Femur (tissue), 1 donor: ENCODE measurements around the gene HOXC10.

Experiments
- DNase-seq: peaks from one replicate; pipeline ENCODE4 v3.0.0-alpha.2; 2017

Gene HOXC10

DNA sequence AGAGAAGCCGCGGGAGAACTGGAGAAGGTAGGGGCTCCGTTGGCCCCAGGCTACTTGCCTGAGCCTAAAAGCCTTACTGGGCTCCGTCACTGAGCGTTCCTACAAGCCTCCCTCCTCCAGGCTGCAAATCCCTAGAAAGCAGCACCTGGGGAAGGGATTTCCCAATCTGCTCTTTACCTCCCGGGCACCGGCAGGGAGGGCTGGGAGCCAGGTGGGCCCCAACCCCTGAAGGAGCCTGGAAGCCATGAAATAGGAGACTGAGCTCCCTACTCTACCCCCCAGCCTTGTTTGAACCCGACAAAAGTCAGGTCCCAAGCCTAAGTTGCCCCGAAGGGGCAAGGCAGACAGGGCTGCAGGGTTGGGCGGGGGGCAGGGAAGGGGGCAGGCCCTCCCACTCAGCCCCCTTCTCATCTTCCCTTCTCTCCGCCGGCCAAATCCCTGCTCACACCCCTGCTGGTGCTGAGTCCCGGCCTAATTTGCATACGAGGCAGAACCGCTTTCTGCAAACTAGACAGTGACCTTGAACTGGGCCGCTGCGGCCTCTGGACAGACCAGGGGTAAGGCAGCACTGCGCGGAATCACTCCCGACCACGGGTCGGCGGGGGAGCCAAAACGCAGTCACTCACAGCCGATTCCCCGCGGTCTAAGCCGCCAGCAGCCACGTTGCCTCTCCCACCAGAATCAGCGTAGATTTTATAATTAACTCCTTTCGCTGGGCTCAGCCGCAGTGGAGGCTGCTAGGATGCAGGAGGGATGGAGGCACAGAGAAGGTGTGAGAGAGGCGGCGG is 34.0 kb upstream of the HOXC10 start:
- no peak for DNase-seq

DNA sequence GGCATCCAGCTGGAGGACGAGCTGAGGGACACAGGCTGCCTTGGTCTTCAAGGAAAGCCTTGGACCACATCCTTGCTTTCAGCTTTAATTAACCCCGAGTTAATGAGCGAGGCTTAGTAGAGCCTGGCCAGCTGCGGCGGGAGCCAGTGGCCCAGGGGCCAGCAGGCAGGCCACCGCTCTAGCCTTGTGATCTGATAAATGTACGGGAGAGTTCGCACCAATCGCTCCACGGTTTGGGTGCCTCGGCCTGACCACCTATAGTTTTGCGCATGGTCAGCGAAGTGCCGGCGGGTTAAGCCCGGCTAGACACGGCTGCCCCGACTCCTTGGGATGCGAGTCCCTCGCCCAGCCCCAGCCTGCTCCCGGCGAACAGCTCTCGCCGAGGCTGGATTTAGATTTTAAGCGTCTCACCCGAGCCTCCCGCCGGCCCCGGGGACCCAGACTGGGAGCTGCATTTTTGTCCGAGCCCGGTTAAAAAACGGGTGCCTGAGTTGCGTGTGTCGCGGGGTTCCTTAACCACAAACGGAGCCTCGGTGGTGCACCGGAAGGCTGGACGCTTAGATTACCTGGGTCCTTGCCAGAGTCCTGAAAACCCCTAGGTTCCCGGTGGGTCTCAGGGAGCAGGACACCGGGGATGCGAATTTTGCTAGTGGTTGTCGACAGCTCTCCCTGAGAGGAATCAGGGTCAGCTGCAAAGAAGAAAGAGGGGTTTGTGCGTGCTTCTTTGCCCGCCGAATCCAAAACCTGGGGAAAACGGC is 33.2 kb upstream of the HOXC10 start:
- no peak for DNase-seq

DNA sequence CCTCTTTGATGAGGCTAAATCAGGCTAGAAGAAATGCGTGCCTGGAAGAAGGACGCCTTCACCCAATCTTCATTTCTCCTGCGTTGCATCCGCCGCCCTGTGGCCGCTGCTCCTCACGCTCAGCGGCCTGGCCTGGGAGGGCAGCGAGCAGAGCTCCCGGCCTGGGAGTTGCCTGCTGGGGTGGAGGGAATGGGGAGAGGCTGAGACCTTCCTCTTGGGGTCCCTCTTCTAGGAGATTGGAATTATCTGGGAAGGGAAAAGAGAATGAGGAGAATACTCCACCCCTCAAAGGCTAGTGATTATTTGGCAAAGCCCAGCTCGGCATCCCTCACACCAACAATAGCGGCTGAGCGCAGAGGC is 32.6 kb upstream of the HOXC10 start:
- DNase-seq, result no peak

DNA sequence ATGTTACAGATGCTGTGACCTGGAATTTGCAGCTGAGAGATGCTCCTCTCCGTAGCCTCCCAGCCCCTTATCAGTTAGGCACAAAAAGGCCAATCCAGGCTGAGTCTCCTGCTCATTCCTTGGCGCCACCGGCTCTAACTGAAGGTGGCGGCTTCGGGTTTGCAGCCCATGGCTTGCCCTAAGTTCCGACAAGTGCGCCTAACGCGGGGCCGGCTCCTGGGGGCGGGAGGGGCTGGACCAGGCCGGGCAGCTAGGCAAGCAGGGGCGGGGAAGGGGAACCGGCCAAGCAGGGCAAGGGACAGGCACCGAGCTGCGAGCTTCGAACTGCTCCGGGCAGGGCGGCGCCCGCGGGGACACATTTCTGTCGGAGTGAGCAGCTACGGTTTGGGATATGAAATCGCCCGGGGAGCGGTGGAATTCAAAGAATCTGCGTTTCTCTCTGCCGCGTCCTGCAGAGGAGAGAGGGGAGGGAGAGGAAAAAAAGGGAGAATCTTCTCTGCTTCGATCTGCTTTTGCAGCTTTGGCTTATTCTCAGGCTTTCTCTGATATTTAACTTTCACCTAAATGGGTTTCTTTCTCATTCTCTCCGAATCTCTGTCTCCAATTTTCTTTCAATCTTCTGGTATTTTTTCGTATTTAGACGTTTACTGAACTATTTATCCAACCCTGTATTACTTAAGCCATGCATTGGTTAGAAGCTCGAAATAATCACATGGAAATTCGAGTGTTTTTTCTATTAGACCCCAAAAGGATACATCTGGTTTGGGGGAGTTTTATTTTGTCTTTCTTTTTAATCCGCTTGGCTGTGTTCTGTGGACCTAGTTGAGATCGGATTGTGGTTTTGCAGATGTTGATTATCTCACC is 31.8 kb upstream of the HOXC10 start:
- no peak for DNase-seq

DNA sequence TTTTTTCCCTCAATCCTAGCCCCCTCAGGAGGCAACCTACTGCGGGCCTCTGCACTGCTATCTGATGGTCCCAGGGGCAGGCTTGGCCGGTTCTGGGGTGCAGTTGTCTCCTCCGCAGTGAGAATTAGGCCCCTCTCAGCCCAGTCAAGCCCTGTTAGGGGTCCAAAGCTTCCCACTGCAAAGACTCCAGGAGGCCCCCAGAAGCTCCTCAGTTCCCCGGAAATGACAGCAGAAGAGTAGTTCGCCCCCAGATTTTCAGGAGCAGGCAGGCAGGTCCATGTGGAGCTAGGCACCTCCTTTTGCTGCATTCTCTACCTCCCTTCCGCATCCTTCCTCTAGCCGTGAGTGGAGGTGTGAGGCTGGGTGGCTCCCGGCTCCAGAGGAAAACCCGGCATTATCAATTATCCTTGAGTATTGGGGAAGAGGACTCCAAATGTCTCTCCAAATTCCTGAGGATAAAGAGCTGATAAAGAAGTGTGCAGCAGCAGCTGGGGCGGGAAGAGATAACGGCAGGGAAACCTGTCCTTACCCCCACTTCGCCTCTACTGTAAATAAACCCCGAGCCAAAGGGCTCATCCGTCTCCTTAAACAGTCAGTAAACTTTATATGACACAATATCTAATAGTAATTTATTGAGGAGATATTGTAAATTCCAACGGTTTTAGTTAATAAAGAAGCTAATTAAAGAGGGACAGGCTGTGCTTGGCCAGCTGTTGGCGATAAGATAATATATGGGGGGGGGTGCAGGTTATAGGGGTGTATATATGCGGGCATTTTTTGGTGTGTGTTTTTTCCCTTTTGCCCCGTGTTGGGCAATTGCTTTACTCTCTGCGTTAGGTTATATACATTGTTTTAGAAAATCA is 30.9 kb upstream of the HOXC10 start:
- no peak for DNase-seq

DNA sequence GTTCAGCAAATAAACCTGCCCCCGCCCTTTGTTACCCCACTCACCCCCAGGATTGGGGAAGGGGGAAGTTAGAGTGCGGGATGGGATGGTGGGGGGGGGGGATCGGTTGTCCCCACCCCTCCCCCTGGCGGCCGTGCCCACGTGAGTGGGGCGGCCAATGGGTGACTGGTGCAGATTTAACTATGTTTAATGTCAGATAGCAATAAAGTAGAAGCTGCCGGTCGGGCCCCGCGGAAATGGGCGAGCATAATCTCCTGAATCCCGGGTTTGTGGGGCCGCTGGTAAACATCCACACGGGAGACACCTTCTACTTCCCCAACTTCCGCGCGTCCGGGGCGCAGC is 30.3 kb upstream of the HOXC10 start, which contains the start of gene HOXC12:
HOXC12 (plus strand) TSS at position 210 of the 342 bp plus-strand sequence; CDS start at position 237, 27 bp downstream.
- no peak for DNase-seq

DNA sequence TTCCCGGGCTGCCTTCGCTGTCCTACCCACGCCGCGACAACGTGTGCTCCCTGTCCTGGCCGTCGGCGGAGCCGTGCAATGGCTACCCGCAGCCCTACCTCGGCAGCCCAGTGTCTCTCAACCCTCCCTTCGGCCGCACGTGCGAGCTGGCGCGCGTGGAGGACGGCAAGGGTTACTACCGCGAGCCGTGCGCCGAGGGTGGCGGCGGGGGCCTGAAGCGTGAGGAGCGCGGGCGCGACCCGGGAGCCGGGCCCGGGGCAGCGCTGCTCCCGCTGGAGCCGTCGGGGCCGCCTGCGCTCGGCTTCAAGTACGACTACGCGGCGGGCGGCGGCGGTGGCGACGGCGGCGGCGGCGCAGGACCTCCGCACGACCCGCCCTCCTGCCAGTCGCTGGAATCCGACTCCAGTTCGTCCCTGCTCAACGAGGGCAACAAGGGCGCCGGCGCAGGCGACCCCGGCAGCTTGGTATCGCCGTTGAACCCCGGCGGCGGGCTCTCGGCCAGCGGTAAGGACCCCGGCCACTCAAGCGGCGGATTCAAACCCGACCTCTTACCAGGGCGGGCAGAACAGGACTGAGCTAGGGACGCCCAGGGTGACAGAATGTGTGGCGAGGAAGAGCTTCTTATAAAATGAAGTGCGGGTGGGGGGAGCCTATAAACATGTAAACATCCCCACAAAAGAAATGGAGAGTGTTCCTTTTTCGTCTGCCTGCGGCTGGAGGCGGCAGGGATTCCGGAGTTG is 29.7 kb upstream of the HOXC10 start:
- DNase-seq, result no peak

DNA sequence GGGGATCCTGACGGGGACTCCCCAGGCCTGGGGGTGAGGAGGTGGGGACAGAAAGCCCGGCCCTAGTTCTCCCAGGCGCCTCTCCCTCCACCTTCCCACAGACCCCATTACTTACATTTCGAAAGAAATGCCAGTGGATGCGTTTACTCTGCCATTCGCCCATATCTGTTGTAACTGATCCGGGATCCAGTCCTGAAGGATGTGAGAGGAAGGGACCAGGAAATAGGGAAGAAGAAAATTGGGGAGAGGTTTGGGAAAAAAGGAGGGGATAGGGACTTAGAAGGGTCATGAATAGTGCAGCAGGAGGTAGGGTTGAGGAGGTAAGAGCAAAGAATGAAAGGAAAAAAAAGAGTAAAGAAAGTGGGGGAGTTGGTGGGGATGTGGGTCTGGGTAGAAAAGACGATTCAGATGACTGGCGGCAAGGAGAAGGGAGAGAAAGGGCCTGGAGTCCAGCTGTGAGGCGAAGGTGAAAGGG is 29.1 kb upstream of the HOXC10 start:
- DNase-seq, result no peak

DNA sequence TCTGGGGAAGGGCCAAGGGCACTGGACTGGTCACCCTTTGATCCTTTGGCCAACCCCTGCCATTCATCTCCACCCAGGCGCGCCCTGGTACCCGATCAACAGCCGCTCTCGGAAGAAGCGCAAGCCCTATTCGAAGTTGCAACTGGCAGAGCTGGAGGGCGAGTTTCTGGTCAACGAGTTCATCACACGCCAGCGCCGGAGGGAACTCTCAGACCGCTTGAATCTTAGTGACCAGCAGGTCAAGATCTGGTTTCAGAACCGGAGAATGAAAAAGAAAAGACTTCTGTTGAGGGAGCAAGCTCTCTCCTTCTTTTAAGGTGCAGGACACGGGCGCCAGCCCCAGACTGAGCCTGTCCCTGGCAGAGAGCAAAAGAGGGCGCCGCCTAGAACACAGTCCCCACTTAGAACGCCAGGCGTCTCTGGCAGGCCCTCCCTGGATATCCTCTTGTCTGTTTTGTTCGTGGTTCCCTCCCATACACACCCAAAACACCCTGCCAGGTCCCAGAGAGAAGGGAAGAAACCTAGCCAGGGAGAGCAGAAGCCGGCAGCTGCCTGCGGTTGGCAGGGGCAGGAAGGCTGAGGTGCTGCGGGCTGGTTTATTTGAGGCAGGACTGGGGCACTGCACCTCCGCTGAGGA is 28.6 kb upstream of the HOXC10 start:
- DNase-seq, result no peak

DNA sequence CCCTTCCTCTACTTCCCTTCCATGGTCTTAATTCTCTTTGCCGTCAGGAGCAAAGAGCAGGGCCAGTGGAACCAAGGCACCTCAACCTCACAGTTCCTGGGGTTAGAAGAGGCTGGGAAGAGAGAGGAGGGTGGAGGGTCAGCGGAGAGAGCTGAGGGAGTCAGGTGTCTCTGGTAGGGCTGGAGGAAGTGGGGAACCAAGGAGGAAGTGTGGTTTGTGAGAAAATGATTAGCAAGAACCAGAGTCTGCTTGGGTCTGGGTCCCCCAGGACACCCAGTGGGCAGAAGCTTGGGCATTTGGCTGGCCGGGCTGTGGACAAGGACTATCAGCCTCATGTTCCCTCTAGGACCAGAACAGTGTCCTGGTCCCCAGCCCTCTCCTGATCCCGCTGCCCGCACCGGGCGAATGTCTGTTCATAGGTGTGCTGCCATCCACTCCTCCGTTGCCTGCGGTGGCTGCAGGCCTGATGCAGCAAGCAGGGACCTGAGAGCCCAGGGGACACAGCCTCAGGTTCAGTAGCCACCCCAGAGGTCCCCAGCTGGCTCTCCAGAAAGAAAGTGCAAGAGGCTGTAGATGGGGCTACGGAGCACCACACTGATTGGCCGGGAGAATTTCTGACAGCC is 27.9 kb upstream of the HOXC10 start:
- DNase-seq, result no peak

DNA sequence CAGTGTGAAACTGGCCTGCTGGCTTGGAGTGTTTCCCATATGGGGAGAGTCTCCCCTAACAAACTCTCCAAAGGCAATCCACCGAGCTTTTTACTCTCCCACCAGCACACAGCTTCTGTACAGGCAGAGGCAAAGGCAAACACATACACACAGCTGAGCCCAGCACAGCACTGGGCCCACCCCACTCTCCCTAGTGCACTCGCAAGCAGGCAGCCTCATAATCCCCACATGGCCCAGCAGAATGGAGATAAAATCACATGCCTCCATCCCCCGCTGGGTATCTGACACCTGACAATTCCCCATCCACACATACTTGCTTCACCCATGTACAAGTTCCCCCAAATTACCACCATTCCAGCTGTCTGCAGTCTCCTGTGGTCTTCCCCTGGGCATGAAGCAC is 26.8 kb upstream of the HOXC10 start:
- no peak for DNase-seq

DNA sequence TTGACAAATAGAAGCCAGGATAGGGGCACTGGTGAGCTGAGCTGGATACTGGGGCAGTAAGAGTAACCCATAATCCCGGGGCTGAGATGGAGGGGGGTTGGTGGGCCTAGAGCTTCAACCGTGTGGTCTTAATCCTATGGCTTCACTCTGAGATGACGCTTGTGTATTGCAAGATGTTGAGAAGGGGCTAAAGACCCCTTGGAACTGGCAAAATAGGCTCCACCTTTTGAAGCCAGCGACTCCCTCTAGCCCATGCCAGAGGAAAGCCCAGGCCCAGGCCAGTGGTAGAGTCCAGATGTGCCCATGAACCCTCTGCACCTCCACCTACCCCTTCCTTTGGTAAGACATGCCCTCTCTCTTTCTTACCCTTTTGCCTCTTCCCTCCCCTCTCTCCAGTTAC is 25.6 kb upstream of the HOXC10 start:
- DNase-seq, result no peak

DNA sequence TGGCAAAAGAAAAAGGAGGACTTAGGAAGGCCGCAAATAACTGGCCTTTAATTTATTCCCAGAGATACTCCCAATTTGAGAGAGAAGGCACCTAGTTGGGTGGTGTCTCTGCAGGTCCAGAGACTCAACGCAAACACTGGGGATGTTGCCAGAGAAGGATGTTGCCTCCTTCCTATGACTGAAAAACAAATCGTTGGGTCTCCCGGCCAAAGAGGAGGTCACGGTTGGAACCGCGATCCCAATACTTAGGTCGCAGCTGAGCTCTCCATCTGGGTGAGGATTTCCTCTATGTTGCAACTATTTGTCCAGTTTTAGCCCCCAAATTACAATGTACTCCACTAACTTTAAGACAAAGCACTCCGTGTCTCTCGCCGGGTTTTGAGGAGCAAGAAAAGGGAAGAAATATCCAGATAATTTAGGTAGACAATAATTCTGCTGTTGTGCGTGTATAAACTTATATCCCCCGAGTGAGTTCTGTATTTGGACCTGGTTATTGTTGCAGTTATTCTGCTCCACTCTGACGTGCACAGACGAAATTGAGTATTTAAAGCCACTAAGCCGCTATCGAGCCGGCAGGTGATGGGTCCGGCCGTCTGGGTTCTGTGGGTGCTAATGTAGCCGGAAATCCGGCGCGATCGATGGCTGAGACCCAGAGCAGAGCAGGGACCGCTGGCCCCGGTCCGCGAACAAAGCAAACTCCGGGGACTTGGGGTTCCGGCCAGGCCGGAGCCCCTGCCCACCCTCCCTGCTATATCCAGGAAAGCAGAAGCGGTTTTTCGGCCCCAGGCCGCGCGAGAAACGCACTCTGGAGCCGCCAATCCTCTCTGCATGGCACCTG is 24.5 kb upstream of the HOXC10 start:
- DNase-seq, result no peak

DNA sequence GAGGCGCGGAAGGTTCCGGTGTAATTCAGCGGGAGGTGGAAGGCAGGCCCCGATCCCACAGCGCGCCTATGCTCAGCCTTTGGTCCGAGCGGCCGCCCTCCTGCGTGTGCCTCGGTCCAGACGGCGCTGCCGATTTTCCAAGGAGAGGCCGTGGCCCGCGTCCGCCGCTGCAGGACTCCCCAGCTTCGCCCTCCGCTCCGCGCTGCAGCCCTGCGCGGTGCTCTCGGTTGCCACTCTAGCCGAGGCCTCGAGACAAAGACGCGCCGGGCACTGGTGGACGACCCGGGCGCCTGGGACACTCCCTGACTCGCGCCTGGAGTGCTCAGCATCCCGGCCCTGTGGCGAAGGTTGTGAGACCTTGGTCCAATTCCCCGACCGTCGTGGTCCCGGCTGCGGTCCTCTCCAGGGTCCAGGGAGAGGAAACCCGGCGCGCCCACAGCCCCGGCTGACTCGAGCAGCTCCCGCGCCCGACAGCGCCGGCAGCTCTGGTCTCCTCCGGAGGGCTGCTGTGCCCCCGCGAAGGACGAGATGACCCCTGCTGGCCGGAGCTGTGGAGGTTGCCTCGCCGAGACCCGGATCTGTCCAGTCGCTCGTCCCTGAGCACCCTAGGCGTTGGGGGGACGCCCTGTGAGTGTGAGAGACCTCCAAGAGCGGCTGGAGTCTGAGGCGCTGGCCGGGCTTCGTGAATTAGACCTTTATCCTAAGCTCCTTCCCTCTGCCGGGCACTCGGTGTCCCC is 23.8 kb upstream of the HOXC10 start:
- DNase-seq, result no peak

DNA sequence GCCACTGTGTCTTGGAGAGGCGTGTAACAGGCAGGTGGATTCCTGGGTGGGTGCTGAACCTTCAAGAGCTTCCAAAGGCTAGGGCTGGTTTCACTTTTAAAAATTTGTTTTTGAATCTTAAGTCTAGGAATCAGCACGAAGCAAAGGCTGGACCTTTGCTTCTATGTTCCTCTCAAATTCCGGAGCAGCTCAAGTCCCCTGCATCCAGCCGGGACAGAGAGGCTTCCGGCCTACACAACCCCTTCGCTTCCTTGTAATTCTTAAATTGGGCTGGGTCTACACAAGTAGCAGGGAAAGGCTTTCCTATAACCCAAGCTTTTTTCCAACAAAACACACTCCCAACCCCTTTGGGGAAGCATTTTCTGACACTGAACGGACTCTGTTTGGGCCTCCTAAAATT is 21.9 kb upstream of the HOXC10 start:
- no peak for DNase-seq

DNA sequence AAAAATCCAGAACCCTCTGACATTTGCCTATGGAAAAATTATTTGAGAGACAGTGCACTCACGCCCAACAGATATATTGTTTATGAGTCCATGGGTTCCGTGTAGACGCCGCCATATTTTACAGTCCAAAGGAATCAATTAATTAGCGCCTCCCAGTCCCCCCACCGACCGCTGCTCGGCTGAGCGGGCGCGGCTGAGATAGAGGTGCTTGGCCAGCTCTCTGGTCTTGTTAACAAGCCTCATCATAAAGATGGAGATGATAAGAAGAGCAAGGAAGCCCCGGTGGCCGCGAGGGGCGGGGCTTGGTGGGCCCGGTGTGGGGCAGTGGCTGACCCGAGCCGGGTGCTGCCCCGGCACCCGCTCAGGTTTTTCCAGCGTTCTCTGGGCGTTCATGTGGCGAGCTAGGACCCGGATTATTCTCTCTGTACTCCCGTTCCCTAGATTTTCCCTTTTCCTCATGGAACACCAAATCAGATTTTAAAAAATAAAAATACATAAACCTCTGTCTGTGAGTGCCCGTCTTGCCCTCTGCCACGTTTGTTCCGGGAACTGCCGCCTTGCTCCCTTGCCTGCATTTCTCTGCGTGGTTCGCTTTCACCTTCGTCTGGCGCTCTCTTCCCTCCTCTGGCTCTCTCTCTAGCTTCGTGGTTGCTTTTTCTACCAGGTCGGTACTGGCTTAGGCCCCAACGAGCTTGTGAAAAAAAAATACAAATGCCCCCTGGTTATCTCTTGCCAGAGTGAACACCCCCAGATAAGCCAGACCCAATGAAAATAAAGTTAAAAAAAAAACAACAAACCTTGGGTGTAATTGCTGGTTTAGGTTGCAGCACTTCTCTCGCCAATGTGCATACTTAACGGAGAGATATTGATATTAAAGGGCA is 21.3 kb upstream of the HOXC10 start:
- DNase-seq, result no peak

DNA sequence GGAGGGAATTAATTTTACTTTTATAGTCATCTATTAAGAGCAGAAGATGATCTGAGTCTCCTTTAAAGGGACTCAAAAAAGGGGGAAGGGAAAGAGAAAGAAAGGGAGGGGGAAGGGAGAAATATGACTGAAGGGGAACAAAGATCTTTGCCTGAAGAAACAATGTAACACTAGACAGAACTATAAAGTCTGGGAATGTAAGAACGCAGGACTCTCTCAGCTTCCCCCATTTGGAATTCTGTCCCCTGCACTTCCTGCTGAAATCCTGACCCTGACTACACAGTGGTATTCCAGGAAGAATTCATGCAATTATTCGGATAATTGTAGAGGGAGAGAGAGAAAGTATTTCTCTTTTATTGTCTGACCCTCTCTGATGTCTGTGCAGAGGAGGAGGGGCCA is 20.6 kb upstream of the HOXC10 start:
- DNase-seq, result no peak
